GM12874 (cell line): ENCODE measurements around the gene HOXD8.
A peak's percentile ranks its signal among the peaks of the same experiment; 100 is the strongest.

Source experiments
- TF ChIP-seq, protein P1 (sequence below): IDR thresholded peaks from 2 replicates; pipeline ENCODE4 v1.5.1; 2011; ENCODE audit warnings: low read depth, mild to moderate bottlenecking, control low read depth, low read length, moderate library complexity; ENCODE audit not compliant: insufficient read depth

The HOXD8 gene

DNA sequence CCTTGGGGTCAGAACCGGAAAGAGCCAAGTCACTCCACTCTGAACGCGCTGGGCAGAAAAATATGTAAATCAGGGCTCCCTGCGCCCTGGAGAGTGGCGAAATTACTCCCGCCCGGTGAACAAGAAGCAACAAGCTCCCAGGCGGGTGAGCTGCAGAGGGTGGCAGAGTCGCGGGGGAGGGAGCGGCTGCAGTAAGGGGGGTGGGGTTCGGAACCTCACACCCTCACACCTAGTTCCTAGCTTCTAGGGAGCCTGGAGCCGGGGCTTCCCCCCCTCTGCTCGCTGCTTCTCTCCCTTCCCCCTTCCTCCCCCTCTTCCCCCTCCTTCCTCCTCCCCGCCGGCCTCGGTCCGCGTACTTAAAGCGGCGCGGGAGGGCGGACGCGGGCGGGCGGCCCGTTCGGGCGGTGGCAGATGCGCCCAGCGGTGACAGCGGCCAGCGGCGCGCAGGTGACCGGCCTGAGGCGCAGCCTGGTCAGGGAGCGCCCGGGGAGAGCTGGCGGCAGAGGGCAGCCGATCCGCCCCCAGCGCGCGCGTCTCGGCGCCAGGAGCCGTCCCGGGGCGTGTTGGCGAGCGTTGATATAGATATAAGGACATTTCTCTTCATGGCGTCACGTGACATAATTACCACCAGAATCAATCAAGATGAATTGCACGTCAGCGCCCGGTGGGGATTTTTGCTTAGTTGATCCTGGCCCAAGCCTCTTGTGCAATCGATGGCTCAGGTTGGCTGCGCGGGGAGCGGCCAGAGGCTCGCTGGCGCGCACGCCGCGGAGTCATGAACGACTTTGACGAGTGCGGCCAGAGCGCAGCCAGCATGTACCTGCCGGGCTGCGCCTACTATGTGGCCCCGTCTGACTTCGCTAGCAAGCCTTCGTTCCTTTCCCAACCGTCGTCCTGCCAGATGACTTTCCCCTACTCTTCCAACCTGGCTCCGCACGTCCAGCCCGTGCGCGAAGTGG is 22.6 kb upstream of the HOXD8 start, which contains the start of gene HOXD11:
Gene HOXD11 (plus strand): TSS at position 700 of the 959 bp plus-strand sequence. CDS start 76 bp downstream, at position 776.
- TF ChIP-seq, protein P1, sequence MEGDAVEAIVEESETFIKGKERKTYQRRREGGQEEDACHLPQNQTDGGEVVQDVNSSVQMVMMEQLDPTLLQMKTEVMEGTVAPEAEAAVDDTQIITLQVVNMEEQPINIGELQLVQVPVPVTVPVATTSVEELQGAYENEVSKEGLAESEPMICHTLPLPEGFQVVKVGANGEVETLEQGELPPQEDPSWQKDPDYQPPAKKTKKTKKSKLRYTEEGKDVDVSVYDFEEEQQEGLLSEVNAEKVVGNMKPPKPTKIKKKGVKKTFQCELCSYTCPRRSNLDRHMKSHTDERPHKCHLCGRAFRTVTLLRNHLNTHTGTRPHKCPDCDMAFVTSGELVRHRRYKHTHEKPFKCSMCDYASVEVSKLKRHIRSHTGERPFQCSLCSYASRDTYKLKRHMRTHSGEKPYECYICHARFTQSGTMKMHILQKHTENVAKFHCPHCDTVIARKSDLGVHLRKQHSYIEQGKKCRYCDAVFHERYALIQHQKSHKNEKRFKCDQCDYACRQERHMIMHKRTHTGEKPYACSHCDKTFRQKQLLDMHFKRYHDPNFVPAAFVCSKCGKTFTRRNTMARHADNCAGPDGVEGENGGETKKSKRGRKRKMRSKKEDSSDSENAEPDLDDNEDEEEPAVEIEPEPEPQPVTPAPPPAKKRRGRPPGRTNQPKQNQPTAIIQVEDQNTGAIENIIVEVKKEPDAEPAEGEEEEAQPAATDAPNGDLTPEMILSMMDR: no peak

DNA sequence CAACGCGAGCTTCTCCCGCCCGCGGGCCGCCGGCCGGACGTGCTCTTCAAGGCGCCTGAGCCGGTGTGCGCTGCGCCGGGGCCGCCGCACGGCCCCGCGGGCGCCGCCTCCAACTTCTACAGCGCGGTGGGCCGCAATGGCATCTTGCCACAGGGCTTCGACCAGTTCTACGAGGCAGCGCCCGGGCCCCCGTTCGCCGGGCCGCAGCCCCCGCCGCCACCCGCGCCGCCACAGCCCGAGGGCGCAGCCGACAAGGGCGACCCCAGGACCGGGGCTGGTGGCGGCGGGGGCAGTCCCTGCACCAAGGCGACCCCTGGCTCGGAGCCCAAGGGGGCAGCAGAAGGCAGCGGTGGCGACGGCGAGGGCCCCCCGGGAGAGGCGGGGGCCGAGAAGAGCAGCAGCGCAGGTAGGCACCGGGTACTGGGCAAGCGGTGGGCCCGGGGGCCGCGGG is 21.7 kb upstream of the HOXD8 start:
- TF ChIP-seq, protein P1: no peak

DNA sequence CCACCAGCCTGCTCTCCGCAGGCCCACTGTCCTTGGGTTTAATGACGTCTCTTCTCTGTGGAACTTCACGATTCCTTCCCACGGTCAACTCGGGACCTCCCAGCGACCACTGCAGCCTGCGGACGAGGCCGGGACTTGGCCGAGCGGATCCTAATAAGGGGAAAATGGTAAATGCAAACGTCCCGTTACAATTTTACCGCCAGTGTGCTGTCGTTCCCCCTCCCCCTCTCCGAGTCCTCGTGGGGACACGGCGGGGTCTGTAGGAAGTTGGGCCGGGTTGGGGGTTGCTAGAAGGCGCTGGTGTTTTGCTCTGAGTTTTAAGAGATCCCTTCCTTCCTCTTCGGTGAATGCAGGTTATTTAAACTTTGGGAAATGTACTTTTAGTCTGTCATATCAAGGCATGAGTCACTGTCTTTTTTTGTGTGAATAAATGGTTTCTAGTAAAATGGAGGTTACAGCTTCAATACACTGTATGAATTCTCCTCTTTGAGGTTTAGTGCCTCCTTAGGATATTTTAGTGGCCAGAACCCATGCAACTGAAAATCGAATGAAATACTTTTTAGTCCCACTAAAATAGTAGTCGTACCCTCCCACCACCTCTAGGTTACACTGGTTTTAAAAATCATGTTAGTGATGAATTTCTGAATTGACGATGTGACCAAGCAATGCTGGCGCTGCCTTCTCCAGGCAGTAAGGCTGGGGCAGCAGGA is 20.2 kb upstream of the HOXD8 start:
- TF ChIP-seq, protein P1: no peak

- TF ChIP-seq, protein P1: no peak
Measured at GRCh38 chr2:176109946-176110345, 19.6 kb upstream of the HOXD8 start.

GRCh38 chr2:176110415-176111308 is 18.8 kb upstream of the HOXD8 start:
- TF ChIP-seq, protein P1: no peak

GRCh38 chr2:176111309-176111663 is 18.2 kb upstream of the HOXD8 start:
- TF ChIP-seq, protein P1: peak; percentile 77
